HG03575 (cell line): ENCODE results near the gene PPP2R1B.
"Not testable (repeated sequence)": the region's sequence is repeated elsewhere in the genome, so short reads cannot be mapped to it uniquely, and the experiment has no call there.

Source experiments
- ATAC-seq: cut with Tn5 transposase; IDR thresholded peaks from one replicate; pipeline ENCODE4 v1.9.1; 2021; ENCODE audit not compliant: unreplicated experiment, insufficient number of reproducible peaks, low FRiP score; ENCODE audit errors: extremely low read depth

PPP2R1B gene

GRCh38 chr11:111731821-111732220 is 34.4 kb downstream of the PPP2R1B start:
- ATAC-seq = no peak

- ATAC-seq = no peak
Measured at GRCh38 chr11:111730871-111731591, 35.2 kb downstream of the PPP2R1B start.

- ATAC-seq = no peak
Measured at GRCh38 chr11:111729831-111730311, 36.3 kb downstream of the PPP2R1B start.

GRCh38 chr11:111729071-111729830 is 36.9 kb downstream of the PPP2R1B start:
- ATAC-seq = no peak

GRCh38 chr11:111727431-111727830 is 38.8 kb downstream of the PPP2R1B start:
- ATAC-seq = no peak

- no peak for ATAC-seq
Measured at GRCh38 chr11:111726301-111726713, 39.9 kb downstream of the PPP2R1B start.

GRCh38 chr11:111725621-111726020 is 40.6 kb downstream of the PPP2R1B start:
- no peak for ATAC-seq

- no peak for ATAC-seq
Measured at GRCh38 chr11:111724615-111725129, 41.5 kb downstream of the PPP2R1B start.

GRCh38 chr11:111723595-111723994 is 42.6 kb downstream of the PPP2R1B start:
- ATAC-seq = no peak

- ATAC-seq = no peak
Measured at GRCh38 chr11:111722501-111722900, 43.7 kb downstream of the PPP2R1B start.

- ATAC-seq = no peak
Measured at GRCh38 chr11:111720801-111721494, 45.2 kb downstream of the PPP2R1B start.

GRCh38 chr11:111719379-111719778 is 46.8 kb downstream of the PPP2R1B start:
- ATAC-seq = no peak

GRCh38 chr11:111718859-111719258 is 47.3 kb downstream of the PPP2R1B start:
- ATAC-seq = no peak

- ATAC-seq = no peak
Measured at GRCh38 chr11:111718436-111718835, 47.8 kb downstream of the PPP2R1B start.

GRCh38 chr11:111717660-111718059 is 48.5 kb downstream of the PPP2R1B start:
- not testable (repeated sequence) for ATAC-seq

- no peak for ATAC-seq
Measured at GRCh38 chr11:111715142-111715816, 50.9 kb downstream of the PPP2R1B start.

GRCh38 chr11:111714522-111714921 is 51.7 kb downstream of the PPP2R1B start:
- no peak for ATAC-seq

- no peak for ATAC-seq
Measured at GRCh38 chr11:111707691-111708067, 58.5 kb downstream of the PPP2R1B start.
